ENCODE measurements around the gene CXXC5. TPM values are rescaled to one million over a fixed set of nuclear protein-coding genes. Genes with fewer than 3 reads are reported as not detected.

The CXXC5 gene
- total and polyA plus RNA-seq, 9 of the 15 experiments (the other 6 are each of a cell fraction or from before 2014, with no cell fraction given) = 1.9 to 123 (median 45.8) TPM

DNA sequence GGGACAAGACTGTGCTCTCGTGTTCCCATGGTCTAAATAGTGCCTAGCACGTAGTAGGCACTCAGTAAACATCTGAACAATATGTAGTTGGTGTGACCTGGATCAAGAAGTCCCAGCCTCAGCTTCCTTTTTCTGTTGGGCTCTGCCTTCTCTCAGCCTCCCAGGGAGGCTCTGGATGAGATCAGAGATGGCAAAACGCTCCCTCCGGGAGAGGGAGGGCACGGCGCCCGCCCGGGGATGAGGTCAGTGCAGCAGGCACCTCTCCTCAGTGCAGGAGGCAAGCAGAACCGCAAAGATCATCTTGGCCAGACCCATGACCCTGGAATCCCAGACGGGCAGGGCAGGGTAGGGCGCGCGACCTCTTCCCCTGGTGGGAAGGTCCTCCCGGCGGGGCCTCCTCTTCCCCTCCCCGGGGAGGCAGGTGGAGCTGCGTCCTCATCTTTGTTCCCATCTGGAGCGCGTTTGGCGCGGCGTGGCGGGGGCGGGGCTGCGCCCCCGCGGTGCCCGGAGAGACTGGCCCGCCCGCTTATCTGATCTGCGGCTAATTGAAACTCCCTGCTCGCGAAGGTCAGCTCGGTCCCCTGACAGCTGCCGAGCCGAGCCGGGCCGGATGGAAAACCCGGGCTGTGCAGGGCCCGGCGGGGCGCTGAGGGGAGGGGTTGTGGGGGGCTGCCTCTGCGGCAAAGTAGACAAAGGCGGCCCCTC is 60.9 kb downstream of the CXXC5 start:
- ChIA-PET POLR2A (interaction anchor here (0.6 to 5.0 kb wide), 10 partner anchors 9 to 1710 kb away, joined by 3 to 28 read pairs (median 3); partner anchors contain the start of gene CXXC5), CTCF (ENCODE audit: low intra/inter-chr PET ratio) (interaction anchor here (0.6 to 0.7 kb wide), 2 partner anchors 56 to 287 kb away, joined by 3 to 5 read pairs; no protein-coding TSS in a partner anchor)
- Histone ChIP-seq H3K9me3 (replicated peaks; ENCODE audit: control insufficient read depth, insufficient read depth, low read depth, low read length) (no peaks in the 10 kb centered on the region), H3K27me3 (ENCODE audit: control insufficient read depth in 2 of 2, insufficient read depth in 2 of 2, low read length in 2 of 2) (no peaks in the 10 kb centered on the region), H3K9ac (ENCODE audit: insufficient read depth in 1 of 2, low read depth in 2 of 2, low read length in 2 of 2) (peak overlapping the region; percentile 50 to 91; a peak in 3 of 4 replicates), H4K20me1 (replicated peaks; ENCODE audit: control insufficient read depth, insufficient read depth, low read length) (no peaks in the 10 kb centered on the region), H3K9me1 (ENCODE audit: control insufficient read depth, insufficient read depth, low read length) (no peaks in the 10 kb centered on the region), H2AFZ (ENCODE audit: low read depth, low read length) (peak overlapping the region; percentile 61), H3K4me1 (replicated peaks in 1 of 2; ENCODE audit: control insufficient read depth in 2 of 2, insufficient read depth in 2 of 2, low read length in 2 of 2) (peaks cover 38 to 55% of the 10 kb centered on the region in 2 experiments), H3K4me2 (ENCODE audit: insufficient read depth, low read length) (peak overlapping the region; percentile 77), H3K36me3 (ENCODE audit: control insufficient read depth, insufficient read depth, low read length) (no peaks in the 10 kb centered on the region), H3K27ac (ENCODE audit: extremely low read depth, low read depth, low read length) (peak overlapping the region; percentile 81), H3K79me2 (ENCODE audit: control insufficient read depth, insufficient read depth, low read length) (no peaks in the 10 kb centered on the region), H3K4me3 (peak overlapping the region; percentile 27)
- in situ Hi-C loops (cut with MboI) = no loop called here
- FAIRE-seq = peak; percentile 6
- WGBS (ENCODE audit: insufficient coverage, low coverage, missing lambda C conversion rate) = 12% methylated on average over 17 of the region's 44 CpGs
- no TSS peak for BruUV-seq (replicated peaks)
- peak; percentile 82 for ATAC-seq
- intact Hi-C loops (cut with micrococcal nuclease) = loop anchor here (1.0 kb wide), 1 partner anchor 72 kb away; no protein-coding TSS in a partner anchor
- DNase-seq (ENCODE audit: extremely low read depth in 1 of 4, low spot score in 3 of 4) = peak; percentile 88 to 93 (median 92)
- TF ChIP-seq POLR2G (IDR thresholded peaks at IDR 0.05; ENCODE audit: low read depth, low read length) (peak; percentile 83), HDAC1 (IDR thresholded peaks at IDR 0.05) (0 out of 4 replicates have a peak, but pooled peaks of 1 of the 2 experiments have one; percentile 5), FOXA3 (CRISPR knock-in tag; conservative IDR thresholded peaks at IDR 0.05 in 1 of 2, IDR thresholded peaks at IDR 0.05 in 1 of 2) (no peak), WHSC1 (IDR thresholded peaks at IDR 0.05; ENCODE audit: low read length) (no peak), ZFPM2 (CRISPR knock-in tag; IDR thresholded peaks at IDR 0.05) (no peak), YY1 (IDR thresholded peaks at IDR 0.05; ENCODE audit: borderline replicate concordance in 1 of 3, control insufficient read depth in 1 of 3, extremely low read depth in 1 of 3, insufficient read depth in 3 of 3, insufficient read length in 1 of 3, insufficient replicate concordance in 2 of 3, low read depth in 1 of 3, low read length in 2 of 3) (peak in 1 of 3 experiments; percentile 60), EP400 (IDR thresholded peaks at IDR 0.05) (peak; percentile 53), E2F3 (CRISPR knock-in tag; IDR thresholded peaks at IDR 0.05) (no peak; the same call in 1 of the 2 replicates), POU5F1 (IDR thresholded peaks at IDR 0.05; ENCODE audit: borderline replicate concordance, low read depth, low read length, partially characterized antibody) (no peak), TEAD1 (CRISPR knock-in tag; IDR thresholded peaks at IDR 0.05) (peak in 1 of 2 experiments; percentile 17; a peak in 1 of 4 replicates)
- TF ChIP-seq, protein P1, sequence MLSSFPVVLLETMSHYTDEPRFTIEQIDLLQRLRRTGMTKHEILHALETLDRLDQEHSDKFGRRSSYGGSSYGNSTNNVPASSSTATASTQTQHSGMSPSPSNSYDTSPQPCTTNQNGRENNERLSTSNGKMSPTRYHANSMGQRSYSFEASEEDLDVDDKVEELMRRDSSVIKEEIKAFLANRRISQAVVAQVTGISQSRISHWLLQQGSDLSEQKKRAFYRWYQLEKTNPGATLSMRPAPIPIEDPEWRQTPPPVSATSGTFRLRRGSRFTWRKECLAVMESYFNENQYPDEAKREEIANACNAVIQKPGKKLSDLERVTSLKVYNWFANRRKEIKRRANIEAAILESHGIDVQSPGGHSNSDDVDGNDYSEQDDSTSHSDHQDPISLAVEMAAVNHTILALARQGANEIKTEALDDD (IDR thresholded peaks at IDR 0.05) = no peak

Data from K562 (cell line).